ENCODE data around the gene ZEB2.

ZEB2 gene

DNA sequence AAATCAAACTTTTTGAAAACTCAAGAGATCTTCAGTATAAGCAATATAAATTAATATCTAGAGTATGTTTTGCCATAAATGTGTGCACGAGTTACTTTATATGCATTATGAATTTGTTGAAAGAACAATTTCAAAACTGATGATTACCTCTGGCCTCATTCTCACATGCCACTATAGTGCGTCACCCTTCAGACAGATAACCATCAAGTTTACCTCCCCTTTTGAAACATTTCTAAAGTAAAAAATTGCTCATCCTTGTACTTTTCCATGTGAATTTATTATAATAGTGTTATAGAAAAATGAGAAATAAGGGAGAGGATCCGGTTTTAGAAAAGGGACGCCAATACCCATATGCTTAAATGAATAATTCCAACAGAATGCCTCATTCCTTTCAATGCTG is 38.3 kb downstream of the ZEB2 start:
- TF ChIP-seq, protein P1, sequence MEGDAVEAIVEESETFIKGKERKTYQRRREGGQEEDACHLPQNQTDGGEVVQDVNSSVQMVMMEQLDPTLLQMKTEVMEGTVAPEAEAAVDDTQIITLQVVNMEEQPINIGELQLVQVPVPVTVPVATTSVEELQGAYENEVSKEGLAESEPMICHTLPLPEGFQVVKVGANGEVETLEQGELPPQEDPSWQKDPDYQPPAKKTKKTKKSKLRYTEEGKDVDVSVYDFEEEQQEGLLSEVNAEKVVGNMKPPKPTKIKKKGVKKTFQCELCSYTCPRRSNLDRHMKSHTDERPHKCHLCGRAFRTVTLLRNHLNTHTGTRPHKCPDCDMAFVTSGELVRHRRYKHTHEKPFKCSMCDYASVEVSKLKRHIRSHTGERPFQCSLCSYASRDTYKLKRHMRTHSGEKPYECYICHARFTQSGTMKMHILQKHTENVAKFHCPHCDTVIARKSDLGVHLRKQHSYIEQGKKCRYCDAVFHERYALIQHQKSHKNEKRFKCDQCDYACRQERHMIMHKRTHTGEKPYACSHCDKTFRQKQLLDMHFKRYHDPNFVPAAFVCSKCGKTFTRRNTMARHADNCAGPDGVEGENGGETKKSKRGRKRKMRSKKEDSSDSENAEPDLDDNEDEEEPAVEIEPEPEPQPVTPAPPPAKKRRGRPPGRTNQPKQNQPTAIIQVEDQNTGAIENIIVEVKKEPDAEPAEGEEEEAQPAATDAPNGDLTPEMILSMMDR (IDR thresholded peaks at IDR 0.05; ENCODE audit: low read depth, low read length): no peak
- no peak for DNase-seq (ENCODE audit: low read depth, low spot score)
- H3K4me3 ChIP-seq (ENCODE audit: low read depth, low read length): no peak overlapping the region
- in situ Hi-C loops (cut with HindIII; ENCODE audit: low sequenced_read_pairs): no loop called here

DNA sequence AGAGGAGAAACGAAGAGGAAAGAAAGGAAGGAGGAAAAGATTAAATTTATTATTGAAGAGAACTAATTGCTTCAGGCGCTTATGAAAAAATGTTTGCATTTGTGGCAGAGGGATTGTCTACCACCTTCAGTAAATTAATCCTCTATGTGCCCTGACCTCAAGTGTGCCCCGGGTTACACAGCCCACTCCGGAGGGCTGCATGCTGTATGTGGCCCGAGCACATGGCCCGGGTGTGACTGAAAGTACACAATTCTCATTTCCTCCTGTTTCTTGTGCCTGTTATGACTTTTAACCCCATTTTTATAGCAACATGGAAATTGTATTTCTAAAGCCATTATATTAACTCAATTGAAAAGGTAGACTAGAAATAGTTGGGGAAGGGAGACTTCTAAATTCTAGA is 38.8 kb downstream of the ZEB2 start:
- in situ Hi-C loops (cut with HindIII; ENCODE audit: low sequenced_read_pairs): no loop called here
- TF ChIP-seq, protein P1 (IDR thresholded peaks at IDR 0.05; ENCODE audit: low read depth, low read length): no peak
- H3K4me3 ChIP-seq (ENCODE audit: low read depth, low read length): no peak overlapping the region
- DNase-seq (ENCODE audit: low read depth, low spot score): no peak

DNA sequence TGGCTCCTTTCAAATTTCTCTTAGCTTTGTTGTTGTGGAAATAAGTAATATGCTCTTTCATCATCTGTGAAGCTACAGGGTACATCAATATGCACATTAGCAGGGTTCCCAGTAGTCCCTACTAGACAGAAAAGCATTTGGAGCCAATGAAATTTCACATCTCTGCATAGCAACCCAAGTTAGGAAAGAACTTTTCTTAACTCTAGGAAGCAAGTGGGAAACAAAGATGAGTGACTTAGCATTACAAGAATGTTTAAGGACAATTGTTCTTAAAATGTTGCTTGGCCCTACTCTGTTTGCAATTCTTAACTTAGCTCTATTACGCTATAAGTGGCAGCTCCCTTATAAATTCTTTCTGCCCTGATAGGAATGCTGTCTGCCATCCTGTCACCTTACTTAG is 39.6 kb downstream of the ZEB2 start:
- TF ChIP-seq, protein P1 (IDR thresholded peaks at IDR 0.05; ENCODE audit: low read depth, low read length): no peak
- H3K4me3 ChIP-seq (ENCODE audit: low read depth, low read length): no peak overlapping the region
- in situ Hi-C loops (cut with HindIII; ENCODE audit: low sequenced_read_pairs): no loop called here
- no peak for DNase-seq (ENCODE audit: low read depth, low spot score)

DNA sequence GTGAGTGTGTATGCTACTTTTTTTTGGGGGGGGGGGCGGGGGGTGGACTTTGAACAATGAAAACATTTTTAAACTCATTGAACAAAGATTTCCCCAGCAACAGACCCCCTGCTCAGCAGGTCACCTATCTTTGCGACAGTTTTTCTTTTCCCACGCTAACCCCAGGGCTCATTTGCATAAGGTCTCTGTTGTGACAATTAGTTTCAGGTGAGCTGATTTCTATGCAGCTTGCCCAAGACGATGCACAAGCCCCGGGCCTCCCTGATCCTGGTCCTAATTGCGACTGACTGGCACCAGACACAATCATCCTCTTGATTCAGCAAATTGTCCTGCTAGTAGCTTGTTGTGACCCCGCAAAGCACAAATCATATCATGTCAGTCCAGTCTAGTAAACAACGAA is 40.3 kb downstream of the ZEB2 start:
- no peak for DNase-seq (ENCODE audit: low read depth, low spot score)
- H3K4me3 ChIP-seq (ENCODE audit: low read depth, low read length): no peak overlapping the region
- in situ Hi-C loops (cut with HindIII; ENCODE audit: low sequenced_read_pairs): no loop called here
- TF ChIP-seq, protein P1 (IDR thresholded peaks at IDR 0.05; ENCODE audit: low read depth, low read length): no peak

- in situ Hi-C loops (cut with HindIII; ENCODE audit: low sequenced_read_pairs): no loop called here
- TF ChIP-seq, protein P1 (IDR thresholded peaks at IDR 0.05; ENCODE audit: low read depth, low read length): no peak
- DNase-seq (ENCODE audit: low read depth, low spot score): peak; percentile 55
- H3K4me3 ChIP-seq (ENCODE audit: low read depth, low read length): no peak overlapping the region
Measured at GRCh38 chr2:144479138-144479537, 40.8 kb downstream of the ZEB2 start.

- no peak for DNase-seq (ENCODE audit: low read depth, low spot score)
- H3K4me3 ChIP-seq (ENCODE audit: low read depth, low read length): no peak overlapping the region
- TF ChIP-seq, protein P1 (IDR thresholded peaks at IDR 0.05; ENCODE audit: low read depth, low read length): no peak
- in situ Hi-C loops (cut with HindIII; ENCODE audit: low sequenced_read_pairs): no loop called here
Measured at GRCh38 chr2:144477957-144478311, 42.0 kb downstream of the ZEB2 start.

Data from astrocyte of the spinal cord (primary cell).